Measurements from ENCODE around the gene SLC43A2. TPM values are rescaled to one million over a fixed set of nuclear protein-coding genes. Genes with fewer than 3 reads are reported as not detected.

SLC43A2 gene
- polyA plus RNA-seq, 1 donor from 2014 or later: 60.1 TPM

GRCh38 chr17:1648963-1649843 is 20.6 kb upstream of the SLC43A2 start:
- peaks cover 3% of the 10 kb centered on the region for H3K27me3 ChIP-seq (ENCODE audit: insufficient read depth, low read depth, low read length)
- H3K9me3 ChIP-seq (ENCODE audit: low read length): no peaks in the 10 kb centered on the region
- H3K9ac ChIP-seq (ENCODE audit: low read length): peak overlapping the region; percentile 55
- peak overlapping the region; percentile 6 for H3K4me2 ChIP-seq (ENCODE audit: low read length)
- H4K20me1 ChIP-seq (ENCODE audit: insufficient read depth): no peaks in the 10 kb centered on the region
- no peaks in the 10 kb centered on the region for H3K79me2 ChIP-seq (replicated peaks; ENCODE audit: insufficient read depth, low read length)
- H3K36me3 ChIP-seq (ENCODE audit: insufficient read depth, low read length): peaks cover 7% of the 10 kb centered on the region
- peak overlapping the region; percentile 63 for H3K4me3 ChIP-seq (ENCODE audit: low read length)
- no peak for TF ChIP-seq SMC3 (conservative IDR thresholded peaks at IDR 0.05; ENCODE audit: poor library complexity)
- peak; percentile 12 for TF ChIP-seq MXI1 (conservative IDR thresholded peaks at IDR 0.05; ENCODE audit: poor library complexity, severe bottlenecking)
- H3K27ac ChIP-seq (ENCODE audit: low read length): peak overlapping the region; percentile 42
- no peak overlapping the region for H2AFZ ChIP-seq (ENCODE audit: low read depth, low read length)
- no peaks in the 10 kb centered on the region for H3F3A ChIP-seq (ENCODE audit: insufficient read depth, low read length, poor library complexity, severe bottlenecking)
- H3K9me2 ChIP-seq (ENCODE audit: insufficient read depth, low read length): no peaks in the 10 kb centered on the region

- Histone ChIP-seq H2AFZ (ENCODE audit: low read depth, low read length) (no peak overlapping the region), H3K9me2 (ENCODE audit: insufficient read depth, low read length) (no peaks in the 10 kb centered on the region), H4K20me1 (ENCODE audit: insufficient read depth) (no peaks in the 10 kb centered on the region), H3K4me2 (ENCODE audit: low read length) (no peak overlapping the region), H3K36me3 (ENCODE audit: insufficient read depth, low read length) (peaks cover 6% of the 10 kb centered on the region), H3K27me3 (ENCODE audit: insufficient read depth, low read depth, low read length) (peaks cover 7% of the 10 kb centered on the region), H3K27ac (ENCODE audit: low read length) (peak overlapping the region; percentile 28), H3K9ac (ENCODE audit: low read length) (peak overlapping the region; percentile 41), H3K9me3 (ENCODE audit: low read length) (no peaks in the 10 kb centered on the region), H3K4me3 (ENCODE audit: low read length) (peak overlapping the region; percentile 59), H3F3A (ENCODE audit: insufficient read depth, low read length, poor library complexity, severe bottlenecking) (no peaks in the 10 kb centered on the region), H3K79me2 (replicated peaks; ENCODE audit: insufficient read depth, low read length) (no peaks in the 10 kb centered on the region)
- no peak for TF ChIP-seq POLR2AphosphoS5 (IDR thresholded peaks at IDR 0.05)
- no peak for TF ChIP-seq MXI1 (conservative IDR thresholded peaks at IDR 0.05; ENCODE audit: poor library complexity, severe bottlenecking)
- peak; percentile 75 for TF ChIP-seq SMC3 (conservative IDR thresholded peaks at IDR 0.05; ENCODE audit: poor library complexity)
- TF ChIP-seq, protein P1, sequence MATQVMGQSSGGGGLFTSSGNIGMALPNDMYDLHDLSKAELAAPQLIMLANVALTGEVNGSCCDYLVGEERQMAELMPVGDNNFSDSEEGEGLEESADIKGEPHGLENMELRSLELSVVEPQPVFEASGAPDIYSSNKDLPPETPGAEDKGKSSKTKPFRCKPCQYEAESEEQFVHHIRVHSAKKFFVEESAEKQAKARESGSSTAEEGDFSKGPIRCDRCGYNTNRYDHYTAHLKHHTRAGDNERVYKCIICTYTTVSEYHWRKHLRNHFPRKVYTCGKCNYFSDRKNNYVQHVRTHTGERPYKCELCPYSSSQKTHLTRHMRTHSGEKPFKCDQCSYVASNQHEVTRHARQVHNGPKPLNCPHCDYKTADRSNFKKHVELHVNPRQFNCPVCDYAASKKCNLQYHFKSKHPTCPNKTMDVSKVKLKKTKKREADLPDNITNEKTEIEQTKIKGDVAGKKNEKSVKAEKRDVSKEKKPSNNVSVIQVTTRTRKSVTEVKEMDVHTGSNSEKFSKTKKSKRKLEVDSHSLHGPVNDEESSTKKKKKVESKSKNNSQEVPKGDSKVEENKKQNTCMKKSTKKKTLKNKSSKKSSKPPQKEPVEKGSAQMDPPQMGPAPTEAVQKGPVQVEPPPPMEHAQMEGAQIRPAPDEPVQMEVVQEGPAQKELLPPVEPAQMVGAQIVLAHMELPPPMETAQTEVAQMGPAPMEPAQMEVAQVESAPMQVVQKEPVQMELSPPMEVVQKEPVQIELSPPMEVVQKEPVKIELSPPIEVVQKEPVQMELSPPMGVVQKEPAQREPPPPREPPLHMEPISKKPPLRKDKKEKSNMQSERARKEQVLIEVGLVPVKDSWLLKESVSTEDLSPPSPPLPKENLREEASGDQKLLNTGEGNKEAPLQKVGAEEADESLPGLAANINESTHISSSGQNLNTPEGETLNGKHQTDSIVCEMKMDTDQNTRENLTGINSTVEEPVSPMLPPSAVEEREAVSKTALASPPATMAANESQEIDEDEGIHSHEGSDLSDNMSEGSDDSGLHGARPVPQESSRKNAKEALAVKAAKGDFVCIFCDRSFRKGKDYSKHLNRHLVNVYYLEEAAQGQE (IDR thresholded peaks at IDR 0.05; ENCODE audit: borderline replicate concordance): no peak
- TF ChIP-seq TAF1 (IDR thresholded peaks at IDR 0.05; ENCODE audit: low read depth): no peak
- TF ChIP-seq EP300 (conservative IDR thresholded peaks at IDR 0.05; ENCODE audit: poor library complexity, severe bottlenecking): no peak
- no peak for TF ChIP-seq EZH2 (IDR thresholded peaks at IDR 0.05; ENCODE audit: borderline replicate concordance, insufficient read depth, low read length, poor library complexity, severe bottlenecking)
- TF ChIP-seq CTCF (IDR thresholded peaks at IDR 0.05; ENCODE audit: poor library complexity, severe bottlenecking): peak; percentile 87
- TF ChIP-seq RAD21 (conservative IDR thresholded peaks at IDR 0.05): peak; percentile 56
Measured at GRCh38 chr17:1648173-1648962, 19.7 kb upstream of the SLC43A2 start.
